Adrenal gland (tissue), 5 donors: ENCODE data around the gene ZNF467.

Experiments
- POLR2A ChIP-seq, 2 donors: fragments of 450-650 bp; IDR thresholded peaks; one replicate each; pipeline ENCODE4 v1.6.1; 2017; ENCODE audit warnings: antibody characterized with exemption in 2 of 2, mild to moderate bottlenecking in 2 of 2, moderate library complexity in 1 of 2
- TF ChIP-seq, protein P1 (sequence below), 6 experiments: fragments of 450-650 bp in 4 of 6; fragments of 200-600 bp in 2 of 6; sonication (generic) in 1 of 6; IDR thresholded peaks; 1 replicate in 5 of 6; 2 replicates in 1 of 6; pipeline versions ENCODE4 v1.5.1 to v1.8.0; 2016 to 2021; ENCODE audit warnings: antibody characterized with exemption in 6 of 6, mild to moderate bottlenecking in 2 of 6, moderate library complexity in 1 of 6
- donor health status: DM: no; HTN: no; CAD: no.

DNA sequence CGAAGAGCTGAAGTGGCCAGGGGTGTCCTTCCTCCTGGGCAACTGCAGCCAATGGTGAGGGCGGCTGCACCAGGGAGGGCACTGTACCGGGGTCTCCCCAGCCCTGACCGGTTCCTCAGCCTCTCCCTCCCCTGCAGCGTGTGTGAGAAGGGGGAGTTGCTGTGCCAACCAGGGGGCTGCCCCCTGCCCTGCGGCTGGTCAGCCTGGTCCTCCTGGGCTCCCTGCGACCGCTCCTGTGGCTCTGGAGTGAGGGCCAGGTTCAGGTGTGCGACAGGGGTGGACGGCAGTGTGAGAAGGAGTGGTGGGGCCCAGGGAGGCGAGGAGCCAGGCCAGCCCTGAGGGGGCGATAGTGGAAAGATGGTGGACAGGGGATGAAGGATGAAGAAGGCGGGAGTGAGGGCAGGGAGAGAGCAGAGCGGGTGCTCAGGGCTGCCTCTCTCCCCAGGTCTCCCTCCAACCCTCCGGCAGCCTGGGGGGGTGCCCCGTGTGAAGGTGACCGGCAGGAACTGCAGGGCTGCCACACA, 30.2 kb upstream of the ZNF467 start:
- TF ChIP-seq POLR2A (IDR thresholded peaks at IDR 0.05) = no peak
- TF ChIP-seq, protein P1, sequence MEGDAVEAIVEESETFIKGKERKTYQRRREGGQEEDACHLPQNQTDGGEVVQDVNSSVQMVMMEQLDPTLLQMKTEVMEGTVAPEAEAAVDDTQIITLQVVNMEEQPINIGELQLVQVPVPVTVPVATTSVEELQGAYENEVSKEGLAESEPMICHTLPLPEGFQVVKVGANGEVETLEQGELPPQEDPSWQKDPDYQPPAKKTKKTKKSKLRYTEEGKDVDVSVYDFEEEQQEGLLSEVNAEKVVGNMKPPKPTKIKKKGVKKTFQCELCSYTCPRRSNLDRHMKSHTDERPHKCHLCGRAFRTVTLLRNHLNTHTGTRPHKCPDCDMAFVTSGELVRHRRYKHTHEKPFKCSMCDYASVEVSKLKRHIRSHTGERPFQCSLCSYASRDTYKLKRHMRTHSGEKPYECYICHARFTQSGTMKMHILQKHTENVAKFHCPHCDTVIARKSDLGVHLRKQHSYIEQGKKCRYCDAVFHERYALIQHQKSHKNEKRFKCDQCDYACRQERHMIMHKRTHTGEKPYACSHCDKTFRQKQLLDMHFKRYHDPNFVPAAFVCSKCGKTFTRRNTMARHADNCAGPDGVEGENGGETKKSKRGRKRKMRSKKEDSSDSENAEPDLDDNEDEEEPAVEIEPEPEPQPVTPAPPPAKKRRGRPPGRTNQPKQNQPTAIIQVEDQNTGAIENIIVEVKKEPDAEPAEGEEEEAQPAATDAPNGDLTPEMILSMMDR (IDR thresholded peaks at IDR 0.05) = no peak
